SU-DHL-6 (cell line): ENCODE results near the gene R3HDM2.

Source experiments
- EZH2phosphoT487 ChIP-seq: fragments of 200-600 bp; sonication (generic), shearing (Covaris generic); conservative IDR thresholded peaks from 2 replicates; pipeline ENCODE4 v1.6.1; 2018; ENCODE audit warnings: mild to moderate bottlenecking, antibody characterized with exemption, low read length, moderate library complexity, mixed read lengths
- TF ChIP-seq, protein P1 (sequence below): fragments of 200-600 bp; sonication (generic); IDR thresholded peaks from one replicate; pipeline ENCODE4 v1.5.1; 2017; ENCODE audit warnings: antibody characterized with exemption, mild to moderate bottlenecking, low read length, moderate library complexity; ENCODE audit not compliant: insufficient read depth, poor library complexity, severe bottlenecking

DNA sequence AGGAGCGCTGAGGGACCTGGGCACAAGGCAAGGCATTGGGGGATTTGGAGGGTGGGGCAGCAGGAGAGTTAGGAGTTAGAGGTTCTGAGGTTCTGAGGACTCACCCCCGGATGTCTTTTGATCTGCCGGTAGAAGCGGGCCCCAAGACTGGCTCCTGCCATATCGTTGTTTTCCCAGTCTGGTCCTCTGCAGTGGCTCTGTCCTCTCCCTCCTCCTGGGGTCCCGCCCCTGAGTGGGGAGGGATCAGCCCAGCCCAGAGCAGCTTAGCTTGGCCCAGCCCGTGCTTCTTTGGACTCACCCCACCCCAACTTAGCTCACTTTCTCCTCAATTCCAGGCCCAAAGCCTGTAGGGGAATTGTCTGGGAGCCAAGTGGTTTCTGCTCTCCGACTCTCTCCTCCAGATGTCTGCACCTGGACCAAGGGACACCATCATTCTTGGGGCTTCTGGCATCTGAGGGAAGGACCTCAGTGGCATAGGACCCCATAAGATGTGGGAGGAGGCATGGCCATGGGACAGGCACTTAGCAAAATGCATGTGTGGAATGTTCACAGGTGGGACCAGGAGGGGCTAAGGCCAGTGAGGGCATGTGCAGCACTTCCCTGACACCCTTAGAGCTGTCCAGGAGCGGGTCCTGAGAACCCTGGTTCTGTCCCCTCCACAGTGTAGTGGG lies 193.8 kb downstream of the R3HDM2 start:
- TF ChIP-seq, protein P1, sequence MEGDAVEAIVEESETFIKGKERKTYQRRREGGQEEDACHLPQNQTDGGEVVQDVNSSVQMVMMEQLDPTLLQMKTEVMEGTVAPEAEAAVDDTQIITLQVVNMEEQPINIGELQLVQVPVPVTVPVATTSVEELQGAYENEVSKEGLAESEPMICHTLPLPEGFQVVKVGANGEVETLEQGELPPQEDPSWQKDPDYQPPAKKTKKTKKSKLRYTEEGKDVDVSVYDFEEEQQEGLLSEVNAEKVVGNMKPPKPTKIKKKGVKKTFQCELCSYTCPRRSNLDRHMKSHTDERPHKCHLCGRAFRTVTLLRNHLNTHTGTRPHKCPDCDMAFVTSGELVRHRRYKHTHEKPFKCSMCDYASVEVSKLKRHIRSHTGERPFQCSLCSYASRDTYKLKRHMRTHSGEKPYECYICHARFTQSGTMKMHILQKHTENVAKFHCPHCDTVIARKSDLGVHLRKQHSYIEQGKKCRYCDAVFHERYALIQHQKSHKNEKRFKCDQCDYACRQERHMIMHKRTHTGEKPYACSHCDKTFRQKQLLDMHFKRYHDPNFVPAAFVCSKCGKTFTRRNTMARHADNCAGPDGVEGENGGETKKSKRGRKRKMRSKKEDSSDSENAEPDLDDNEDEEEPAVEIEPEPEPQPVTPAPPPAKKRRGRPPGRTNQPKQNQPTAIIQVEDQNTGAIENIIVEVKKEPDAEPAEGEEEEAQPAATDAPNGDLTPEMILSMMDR: no peak
- TF ChIP-seq EZH2phosphoT487: no peak
